ENCODE measurements around the gene C19orf38. TPM values are rescaled to one million over a fixed set of nuclear protein-coding genes. Genes with fewer than 3 reads are reported as not detected.
"Not testable (repeated sequence)": the region's sequence is repeated elsewhere in the genome, so short reads cannot be mapped to it uniquely, and the experiment has no call there.

The C19orf38 gene
- polyA plus RNA-seq, 1 experiment = 0.45 TPM

DNA sequence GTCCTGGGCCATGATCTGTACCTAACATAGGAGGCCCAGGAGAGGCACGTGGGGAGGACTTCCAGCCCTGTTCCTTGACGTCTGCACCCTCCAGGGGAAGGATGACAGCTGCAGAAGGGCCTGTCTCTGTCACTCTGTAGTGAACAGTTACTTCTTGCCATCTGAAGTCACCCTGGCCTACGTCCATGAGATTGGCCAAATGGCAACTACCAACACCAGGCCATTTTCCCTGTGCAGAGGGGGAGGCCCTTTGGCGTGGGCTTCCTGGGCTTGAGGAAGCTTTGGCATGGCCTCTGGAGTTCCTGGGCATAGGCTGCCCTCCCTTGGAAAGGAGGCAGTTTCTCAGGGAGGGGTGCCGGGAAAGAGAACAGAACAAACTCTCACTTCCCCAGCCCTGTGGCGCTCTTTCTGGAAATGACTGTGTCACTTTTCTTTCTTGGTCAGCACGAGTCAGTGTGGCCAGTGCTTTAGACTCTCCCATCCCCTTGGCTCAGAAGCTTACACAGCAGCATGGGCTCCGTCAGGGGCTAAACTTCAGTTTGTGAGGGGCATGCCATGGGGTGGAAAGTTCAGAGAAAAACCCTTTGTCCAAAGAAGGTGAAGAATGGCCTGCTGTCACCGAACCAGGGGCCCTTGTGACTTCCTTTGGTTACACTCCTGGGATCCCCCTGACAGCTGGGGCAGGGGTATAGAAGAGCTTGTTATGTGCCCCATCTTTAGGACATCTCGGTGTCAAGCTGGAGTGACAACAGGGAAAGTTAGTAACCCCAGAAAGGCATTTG, 28.4 kb downstream of the C19orf38 start:
- CTCF ChIA-PET = interaction anchor here (4.0 kb wide), 1 partner anchor 12 kb away, joined by 21 read pairs; no protein-coding TSS in a partner anchor
- no peak overlapping the region for H3K27ac ChIP-seq (ENCODE audit: low read depth, low read length)
- DNase-seq (ENCODE audit: low read depth, low spot score) = no peak
- TF ChIP-seq, protein P1, sequence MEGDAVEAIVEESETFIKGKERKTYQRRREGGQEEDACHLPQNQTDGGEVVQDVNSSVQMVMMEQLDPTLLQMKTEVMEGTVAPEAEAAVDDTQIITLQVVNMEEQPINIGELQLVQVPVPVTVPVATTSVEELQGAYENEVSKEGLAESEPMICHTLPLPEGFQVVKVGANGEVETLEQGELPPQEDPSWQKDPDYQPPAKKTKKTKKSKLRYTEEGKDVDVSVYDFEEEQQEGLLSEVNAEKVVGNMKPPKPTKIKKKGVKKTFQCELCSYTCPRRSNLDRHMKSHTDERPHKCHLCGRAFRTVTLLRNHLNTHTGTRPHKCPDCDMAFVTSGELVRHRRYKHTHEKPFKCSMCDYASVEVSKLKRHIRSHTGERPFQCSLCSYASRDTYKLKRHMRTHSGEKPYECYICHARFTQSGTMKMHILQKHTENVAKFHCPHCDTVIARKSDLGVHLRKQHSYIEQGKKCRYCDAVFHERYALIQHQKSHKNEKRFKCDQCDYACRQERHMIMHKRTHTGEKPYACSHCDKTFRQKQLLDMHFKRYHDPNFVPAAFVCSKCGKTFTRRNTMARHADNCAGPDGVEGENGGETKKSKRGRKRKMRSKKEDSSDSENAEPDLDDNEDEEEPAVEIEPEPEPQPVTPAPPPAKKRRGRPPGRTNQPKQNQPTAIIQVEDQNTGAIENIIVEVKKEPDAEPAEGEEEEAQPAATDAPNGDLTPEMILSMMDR (IDR thresholded peaks at IDR 0.05; ENCODE audit: low read depth, low read length) = no peak
- H3K9me3 ChIP-seq (ENCODE audit: control insufficient read depth, insufficient read depth, low read length) = no peaks in the 10 kb centered on the region
- no peak overlapping the region for H3K4me3 ChIP-seq (ENCODE audit: low read depth, low read length)
- no peaks in the 10 kb centered on the region for H3K27me3 ChIP-seq (ENCODE audit: control insufficient read depth, insufficient read depth, low read length)
- POLR2A ChIA-PET = no interaction called here

DNA sequence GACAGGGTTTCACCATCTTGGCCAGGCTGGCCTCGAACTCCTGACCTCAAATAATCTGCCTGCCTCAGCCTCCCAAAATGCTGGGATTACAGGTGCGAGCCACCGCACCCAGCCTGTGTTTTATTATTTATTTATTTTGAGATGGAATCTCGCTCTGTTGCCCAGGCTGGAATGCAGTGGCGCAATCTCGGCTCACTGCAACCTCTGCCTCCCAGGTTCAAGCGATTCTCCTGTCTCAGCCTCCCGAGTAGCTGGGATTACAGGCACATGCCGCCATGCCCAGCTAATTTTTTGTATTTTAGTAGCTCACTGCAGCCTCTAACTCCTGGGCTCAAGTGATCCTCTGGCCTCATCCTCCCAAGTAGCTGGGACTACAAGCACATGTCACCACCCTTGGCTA, 29.4 kb downstream of the C19orf38 start:
- POLR2A ChIA-PET = not testable (repeated sequence)
- CTCF ChIA-PET = interaction anchor here (4.0 kb wide), 1 partner anchor 13 kb away, joined by 21 read pairs; no protein-coding TSS in a partner anchor

DNA sequence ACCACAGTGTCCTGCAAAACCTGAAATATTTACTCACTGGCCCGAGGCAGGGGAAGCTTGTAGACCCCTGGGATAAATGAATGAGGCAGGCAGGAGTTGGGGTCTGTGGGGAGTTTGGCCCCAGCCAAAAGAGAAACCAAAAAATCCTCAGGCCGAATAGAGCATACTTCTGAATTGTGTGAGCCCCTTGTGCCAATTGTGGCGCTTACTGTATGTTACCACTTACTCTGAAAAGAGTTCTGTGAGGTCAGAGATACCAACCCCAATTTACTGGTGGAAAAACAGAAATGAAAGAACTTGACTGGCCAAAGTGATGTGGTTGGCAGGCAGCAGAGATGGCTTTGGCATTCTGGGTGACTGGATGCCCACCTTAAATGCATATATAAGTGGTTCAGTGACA, 30.0 kb downstream of the C19orf38 start:
- ChIA-PET POLR2A (no interaction called here), CTCF (interaction anchor here (4.0 kb wide), 1 partner anchor 14 kb away, joined by 21 read pairs; no protein-coding TSS in a partner anchor)
- H3K4me3 ChIP-seq (ENCODE audit: low read depth, low read length) = no peak overlapping the region
- DNase-seq (ENCODE audit: low read depth, low spot score) = no peak
- TF ChIP-seq, protein P1 (IDR thresholded peaks at IDR 0.05; ENCODE audit: low read depth, low read length) = no peak
- no peaks in the 10 kb centered on the region for H3K27me3 ChIP-seq (ENCODE audit: control insufficient read depth, insufficient read depth, low read length)
- H3K9me3 ChIP-seq (ENCODE audit: control insufficient read depth, insufficient read depth, low read length) = no peaks in the 10 kb centered on the region
- H3K27ac ChIP-seq (ENCODE audit: low read depth, low read length) = no peak overlapping the region

More for the DNA sequence above, 29.4 kb downstream of the C19orf38 start:
- DNase-seq (ENCODE audit: low read depth, low spot score); H3K4me3 ChIP-seq (ENCODE audit: low read depth, low read length); H3K27ac ChIP-seq (ENCODE audit: low read depth, low read length); H3K27me3 ChIP-seq (ENCODE audit: control insufficient read depth, insufficient read depth, low read length); H3K9me3 ChIP-seq (ENCODE audit: control insufficient read depth, insufficient read depth, low read length): not testable (repeated sequence)

DNA sequence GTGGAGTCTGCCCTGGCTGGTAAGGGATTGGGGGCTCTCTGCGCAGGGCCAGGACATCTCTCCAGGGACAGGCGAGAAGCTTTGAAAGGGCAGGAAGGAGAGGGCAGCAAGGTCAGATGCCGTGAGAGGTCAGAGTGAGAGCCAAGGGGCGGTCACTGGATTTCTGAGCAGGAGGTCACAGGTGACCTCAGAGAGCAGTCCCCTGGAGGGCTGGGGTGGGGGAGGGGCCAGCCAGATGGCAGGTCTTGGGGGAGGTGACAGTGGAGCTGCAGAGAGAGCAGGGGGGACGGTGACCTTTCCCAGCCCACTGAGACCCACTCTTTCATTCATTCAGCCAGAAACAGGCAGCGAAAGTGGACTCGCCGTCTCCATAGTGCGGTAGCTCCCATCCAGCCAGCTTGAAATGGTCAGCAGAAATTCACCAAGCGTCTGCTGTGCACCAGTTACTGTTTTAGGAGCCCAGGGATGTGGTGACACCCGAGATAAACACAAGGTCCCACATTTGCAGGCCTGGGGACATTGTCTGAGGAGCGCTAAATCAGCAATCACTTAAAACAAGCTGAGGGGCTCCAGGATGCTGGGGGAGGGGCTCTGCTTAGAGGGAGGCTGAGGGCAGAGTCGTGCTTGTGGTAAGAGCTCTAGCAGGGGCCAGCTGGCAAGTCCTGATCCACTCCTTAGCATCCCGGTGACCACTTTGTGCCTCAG, 33.3 kb downstream of the C19orf38 start:
- CTCF ChIA-PET = interaction anchor here (0.6 to 2.3 kb wide), 4 partner anchors 9 to 164 kb away, joined by 3 to 13 read pairs (median 5); partner anchors contain the start of gene DNM2
- Histone ChIP-seq H3K9me3 (ENCODE audit: control insufficient read depth, insufficient read depth, low read length) (no peaks in the 10 kb centered on the region), H3K27ac (ENCODE audit: low read depth, low read length) (no peak overlapping the region), H3K27me3 (ENCODE audit: control insufficient read depth, insufficient read depth, low read length) (no peaks in the 10 kb centered on the region), H3K4me3 (ENCODE audit: low read depth, low read length) (no peak overlapping the region)
- no peak for DNase-seq (ENCODE audit: low read depth, low spot score)
- POLR2A ChIA-PET = interaction anchor here (1.2 kb wide), 1 partner anchor 309 kb away, joined by 11 read pairs; no protein-coding TSS in a partner anchor
- TF ChIP-seq, protein P1 (IDR thresholded peaks at IDR 0.05; ENCODE audit: low read depth, low read length) = no peak

DNA sequence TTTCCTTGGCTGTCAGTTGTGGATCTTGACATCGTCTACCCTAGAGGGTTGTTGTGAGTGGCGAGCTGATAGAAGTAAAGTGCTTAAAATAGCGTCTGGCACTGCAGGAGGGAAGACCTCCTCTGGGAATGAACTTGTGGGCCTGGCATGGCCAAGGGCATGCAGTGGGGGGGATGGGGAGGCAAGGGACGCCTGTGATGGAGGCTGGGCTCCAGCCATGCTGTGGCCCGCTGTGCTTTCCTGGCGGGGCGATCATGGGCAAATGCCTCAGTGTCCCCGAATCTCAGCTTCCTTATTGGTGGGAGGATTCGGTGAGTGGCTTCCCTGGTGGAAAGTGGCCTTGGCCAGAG, 33.9 kb downstream of the C19orf38 start:
- Histone ChIP-seq H3K27ac (ENCODE audit: low read depth, low read length) (no peak overlapping the region), H3K9me3 (ENCODE audit: control insufficient read depth, insufficient read depth, low read length) (no peaks in the 10 kb centered on the region), H3K27me3 (ENCODE audit: control insufficient read depth, insufficient read depth, low read length) (no peaks in the 10 kb centered on the region), H3K4me3 (ENCODE audit: low read depth, low read length) (no peak overlapping the region)
- ChIA-PET POLR2A (interaction anchor here (1.2 kb wide), 1 partner anchor 308 kb away, joined by 11 read pairs; no protein-coding TSS in a partner anchor), CTCF (interaction anchor here (0.6 to 2.3 kb wide), 3 partner anchors 9 to 164 kb away, joined by 3 to 6 read pairs (median 4); partner anchors contain the start of gene DNM2)
- DNase-seq (ENCODE audit: low read depth, low spot score) = no peak
- TF ChIP-seq, protein P1 (IDR thresholded peaks at IDR 0.05; ENCODE audit: low read depth, low read length) = no peak
